ENCODE results near the gene PEX10. TPM values are rescaled to one million over a fixed set of nuclear protein-coding genes. Genes with fewer than 3 reads are reported as not detected.

PEX10 gene
- total RNA-seq, 2 donors from 2014 or later, result 35.6 TPM

DNA sequence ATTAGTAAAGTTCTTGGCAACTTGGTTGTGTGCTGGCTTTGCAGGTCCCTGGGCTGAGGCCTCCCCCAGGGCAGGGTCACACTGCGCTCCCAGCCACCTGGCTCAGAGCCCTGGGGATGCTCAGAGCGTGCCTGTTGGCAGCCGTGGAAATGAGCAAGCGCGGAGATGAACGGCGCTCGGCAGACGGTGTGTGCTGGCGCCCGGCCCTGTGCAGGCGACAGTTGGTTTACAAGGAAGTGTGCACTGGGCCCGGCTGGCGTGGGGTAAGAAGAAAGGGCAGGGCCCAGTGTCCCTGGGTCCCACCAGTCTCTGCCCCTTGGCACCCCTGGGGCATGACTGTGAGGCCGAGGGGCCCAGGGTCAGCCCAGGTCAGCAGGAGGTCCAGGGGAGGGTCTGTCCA lies 25.7 kb upstream of the PEX10 start:
- no peak for DNase-seq
- Histone ChIP-seq H3K9me3 (ENCODE audit: control insufficient read depth, low read length) (no peaks in the 10 kb centered on the region), H3K4me1 (ENCODE audit: control insufficient read depth, insufficient read depth, low read length) (no peaks in the 10 kb centered on the region), H3K27me3 (ENCODE audit: control insufficient read depth, insufficient read depth, low read length, poor library complexity, severe bottlenecking) (peaks cover 19% of the 10 kb centered on the region), H3K27ac (ENCODE audit: low read depth, low read length) (no peak overlapping the region), H3K36me3 (ENCODE audit: control insufficient read depth, insufficient read depth, low read length) (no peaks in the 10 kb centered on the region), H3K9ac (ENCODE audit: extremely low read depth, low read length, poor library complexity, severe bottlenecking) (no peak overlapping the region), H3K4me3 (ENCODE audit: low read length) (no peak overlapping the region)
- Mint-ChIP-seq H3K9me3 (no peaks in the 10 kb centered on the region), H3K4me1 (no peaks in the 10 kb centered on the region), H3K27me3 (ENCODE audit: insufficient read depth) (peaks cover 21% of the 10 kb centered on the region), H3K4me3 (no peak overlapping the region), H3K27ac (no peak overlapping the region), H3K36me3 (ENCODE audit: low read depth) (no peaks in the 10 kb centered on the region)
- TF ChIP-seq, protein P1, sequence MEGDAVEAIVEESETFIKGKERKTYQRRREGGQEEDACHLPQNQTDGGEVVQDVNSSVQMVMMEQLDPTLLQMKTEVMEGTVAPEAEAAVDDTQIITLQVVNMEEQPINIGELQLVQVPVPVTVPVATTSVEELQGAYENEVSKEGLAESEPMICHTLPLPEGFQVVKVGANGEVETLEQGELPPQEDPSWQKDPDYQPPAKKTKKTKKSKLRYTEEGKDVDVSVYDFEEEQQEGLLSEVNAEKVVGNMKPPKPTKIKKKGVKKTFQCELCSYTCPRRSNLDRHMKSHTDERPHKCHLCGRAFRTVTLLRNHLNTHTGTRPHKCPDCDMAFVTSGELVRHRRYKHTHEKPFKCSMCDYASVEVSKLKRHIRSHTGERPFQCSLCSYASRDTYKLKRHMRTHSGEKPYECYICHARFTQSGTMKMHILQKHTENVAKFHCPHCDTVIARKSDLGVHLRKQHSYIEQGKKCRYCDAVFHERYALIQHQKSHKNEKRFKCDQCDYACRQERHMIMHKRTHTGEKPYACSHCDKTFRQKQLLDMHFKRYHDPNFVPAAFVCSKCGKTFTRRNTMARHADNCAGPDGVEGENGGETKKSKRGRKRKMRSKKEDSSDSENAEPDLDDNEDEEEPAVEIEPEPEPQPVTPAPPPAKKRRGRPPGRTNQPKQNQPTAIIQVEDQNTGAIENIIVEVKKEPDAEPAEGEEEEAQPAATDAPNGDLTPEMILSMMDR (conservative IDR thresholded peaks at IDR 0.05), result no peak
- 90 to 95% methylated on average over 11 to 15 of the region's 15 CpGs for WGBS, 2 experiments (ENCODE audit: insufficient coverage in 1 of 2, insufficient read length in 1 of 2)

DNA sequence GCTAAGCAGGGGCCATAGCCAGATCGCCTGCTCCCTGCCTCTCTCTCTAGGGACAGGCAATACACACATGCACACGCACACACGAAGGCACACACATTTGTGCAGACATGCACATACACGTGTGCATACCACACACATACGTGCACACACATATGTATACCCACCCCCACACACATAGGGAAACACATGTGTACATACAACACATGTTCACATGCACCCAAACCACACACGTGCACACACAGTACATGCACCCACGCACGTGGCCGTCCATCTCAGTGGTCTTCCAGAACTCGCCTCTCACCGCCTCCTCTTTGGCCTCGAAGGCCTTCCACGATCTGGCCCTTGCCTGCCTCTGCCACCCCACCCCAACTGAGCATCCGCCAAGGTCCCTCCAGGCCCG lies 25.3 kb upstream of the PEX10 start:
- Mint-ChIP-seq H3K27ac (no peak overlapping the region), H3K4me3 (no peak overlapping the region), H3K36me3 (ENCODE audit: low read depth) (no peaks in the 10 kb centered on the region), H3K4me1 (no peaks in the 10 kb centered on the region), H3K9me3 (no peaks in the 10 kb centered on the region), H3K27me3 (ENCODE audit: insufficient read depth) (peaks cover 17% of the 10 kb centered on the region)
- no peaks in the 10 kb centered on the region for H3K36me3 ChIP-seq (ENCODE audit: control insufficient read depth, insufficient read depth, low read length)
- H3K27me3 ChIP-seq (ENCODE audit: control insufficient read depth, insufficient read depth, low read length, poor library complexity, severe bottlenecking), result peaks cover 15% of the 10 kb centered on the region
- no peaks in the 10 kb centered on the region for H3K4me1 ChIP-seq (ENCODE audit: control insufficient read depth, insufficient read depth, low read length)
- WGBS, 2 experiments (ENCODE audit: insufficient coverage in 1 of 2, insufficient read length in 1 of 2), result 89 to 92% methylated on average over 10 to 15 of the region's 15 CpGs
- TF ChIP-seq, protein P1 (conservative IDR thresholded peaks at IDR 0.05), result no peak
- no peak overlapping the region for H3K4me3 ChIP-seq (ENCODE audit: low read length)
- DNase-seq, result no peak
- H3K27ac ChIP-seq (ENCODE audit: low read depth, low read length), result no peak overlapping the region
- no peak overlapping the region for H3K9ac ChIP-seq (ENCODE audit: extremely low read depth, low read length, poor library complexity, severe bottlenecking)
- H3K9me3 ChIP-seq (ENCODE audit: control insufficient read depth, low read length), result no peaks in the 10 kb centered on the region

DNA sequence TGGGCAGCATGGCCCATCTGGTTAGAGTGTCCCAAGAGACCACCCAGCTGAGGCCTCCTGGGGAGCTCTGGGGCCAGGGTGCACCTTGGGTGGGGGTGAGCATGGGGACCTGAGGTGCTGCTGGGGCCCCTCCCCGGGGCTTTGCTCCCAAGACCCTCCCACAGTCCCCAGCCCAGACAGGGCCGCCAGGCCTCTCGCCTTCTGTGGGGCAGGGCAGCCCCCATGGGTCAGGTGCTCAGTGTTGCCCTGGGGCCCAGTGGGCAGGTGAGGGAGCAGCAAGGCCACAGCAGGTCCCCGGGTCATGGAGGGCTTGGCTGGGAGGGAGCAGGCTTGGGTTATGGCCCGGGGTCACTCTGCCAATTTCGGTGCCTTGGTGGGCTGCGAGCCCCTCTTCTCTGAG lies 24.5 kb upstream of the PEX10 start:
- Mint-ChIP-seq H3K36me3 (ENCODE audit: low read depth) (no peaks in the 10 kb centered on the region), H3K9me3 (no peaks in the 10 kb centered on the region), H3K27ac (no peak overlapping the region), H3K27me3 (ENCODE audit: insufficient read depth) (peaks cover 10% of the 10 kb centered on the region), H3K4me3 (no peak overlapping the region), H3K4me1 (no peaks in the 10 kb centered on the region)
- Histone ChIP-seq H3K36me3 (ENCODE audit: control insufficient read depth, insufficient read depth, low read length) (no peaks in the 10 kb centered on the region), H3K27me3 (ENCODE audit: control insufficient read depth, insufficient read depth, low read length, poor library complexity, severe bottlenecking) (peaks cover 8% of the 10 kb centered on the region), H3K4me1 (ENCODE audit: control insufficient read depth, insufficient read depth, low read length) (no peaks in the 10 kb centered on the region), H3K4me3 (ENCODE audit: low read length) (no peak overlapping the region), H3K9ac (ENCODE audit: extremely low read depth, low read length, poor library complexity, severe bottlenecking) (no peak overlapping the region), H3K9me3 (ENCODE audit: control insufficient read depth, low read length) (no peaks in the 10 kb centered on the region), H3K27ac (ENCODE audit: low read depth, low read length) (no peak overlapping the region)
- no peak for DNase-seq
- TF ChIP-seq, protein P1 (conservative IDR thresholded peaks at IDR 0.05), result no peak
- 81 to 85% methylated on average over 7 of the region's 7 CpGs for WGBS, 2 experiments (ENCODE audit: insufficient coverage in 1 of 2, insufficient read length in 1 of 2)
